ENCODE results near the gene UBE2D3. TPM values are rescaled to one million over a fixed set of nuclear protein-coding genes. Genes with fewer than 3 reads are reported as not detected.
A peak's percentile ranks its signal among the peaks of the same experiment; 100 is the strongest.

Gene UBE2D3
- total and polyA plus RNA-seq, 8 donors, result 241 to 313 (median 272) TPM

- Histone ChIP-seq H3K4me3 (no peak overlapping the region), H3K27ac (no peak overlapping the region), H3K36me3 (peaks cover 0 to 68% of the 10 kb centered on the region in 2 donors), H3K27me3 (no peaks in the 10 kb centered on the region), H3K9me3 (no peaks in the 10 kb centered on the region), H3K4me1 (no peaks in the 10 kb centered on the region)
- no peak for ATAC-seq
- intact Hi-C loops (cut with DNase I), result no loop called here
- TF ChIP-seq CTCF (IDR thresholded peaks at IDR 0.05), result no peak
- DNase-seq, result no peak
Measured at GRCh38 chr4:102794999-102795398, 32.4 kb downstream of the UBE2D3 start.

GRCh38 chr4:102792361-102792936 lies 34.9 kb downstream of the UBE2D3 start:
- TF ChIP-seq CTCF (IDR thresholded peaks at IDR 0.05), result no peak
- ATAC-seq (peak; percentile 69), DNase-seq (no peak)
- H3K36me3 ChIP-seq, result peaks cover 0 to 43% of the 10 kb centered on the region in 2 donors
- no peak overlapping the region for H3K27ac ChIP-seq
- H3K9me3 ChIP-seq, result no peaks in the 10 kb centered on the region
- intact Hi-C loops (cut with DNase I), result no loop called here
- H3K27me3 ChIP-seq, result no peaks in the 10 kb centered on the region
- no peak overlapping the region for H3K4me3 ChIP-seq
- H3K4me1 ChIP-seq, result no peaks in the 10 kb centered on the region

GRCh38 chr4:102791318-102791835 lies 36.0 kb downstream of the UBE2D3 start:
- H3K4me3 ChIP-seq, result no peak overlapping the region
- H3K27me3 ChIP-seq, result no peaks in the 10 kb centered on the region
- ATAC-seq, result no peak
- no peaks in the 10 kb centered on the region for H3K9me3 ChIP-seq
- H3K27ac ChIP-seq, result no peak overlapping the region
- TF ChIP-seq CTCF (IDR thresholded peaks at IDR 0.05), result no peak
- H3K4me1 ChIP-seq, result no peaks in the 10 kb centered on the region
- H3K36me3 ChIP-seq, result peaks cover 0 to 32% of the 10 kb centered on the region in 2 donors
- intact Hi-C loops (cut with DNase I), result no loop called here
- DNase-seq, result no peak

- no peak overlapping the region for H3K4me3 ChIP-seq
- no peaks in the 10 kb centered on the region for H3K9me3 ChIP-seq
- intact Hi-C loops (cut with DNase I), result no loop called here
- H3K4me1 ChIP-seq, result no peaks in the 10 kb centered on the region
- no peaks in the 10 kb centered on the region for H3K27me3 ChIP-seq
- H3K27ac ChIP-seq, result no peak overlapping the region
- DNase-seq (no peak), ATAC-seq (no peak)
- no peak for TF ChIP-seq CTCF (IDR thresholded peaks at IDR 0.05)
- peaks cover 0 to 11% of the 10 kb centered on the region in 2 donors for H3K36me3 ChIP-seq
Measured at GRCh38 chr4:102789317-102789717, 38.0 kb downstream of the UBE2D3 start.

GRCh38 chr4:102787944-102788343 lies 39.4 kb downstream of the UBE2D3 start:
- no peak overlapping the region for H3K27ac ChIP-seq
- no peak overlapping the region for H3K4me3 ChIP-seq
- H3K9me3 ChIP-seq, result no peaks in the 10 kb centered on the region
- no peaks in the 10 kb centered on the region for H3K4me1 ChIP-seq
- DNase-seq (no peak), ATAC-seq (no peak)
- H3K36me3 ChIP-seq, result no peaks in the 10 kb centered on the region
- no peaks in the 10 kb centered on the region for H3K27me3 ChIP-seq
- TF ChIP-seq CTCF (IDR thresholded peaks at IDR 0.05), result no peak
- intact Hi-C loops (cut with DNase I), result no loop called here
